Natural killer cell (primary cell): Measurements from ENCODE around the gene MORN1. TPM values are rescaled to one million over a fixed set of nuclear protein-coding genes. Genes with fewer than 3 reads are reported as not detected.

ENCODE experiments used
- ATAC-seq, 3 donors: fragments of 150-1000 bp in 2 of 3; fragments of 200-7000 bp in 1 of 3; cut with Tn5 transposase; 1 replicate in 1 of 3; 2 replicates in 2 of 3; pipeline ENCODE4 v1.10.0; 2021; ENCODE audit warnings: mild to moderate bottlenecking in 2 of 3, moderate library complexity in 2 of 3
- DNase-seq, 2 donors: peaks; one replicate each; pipeline versions ENCODE4 v3.0.0 to v3.0.0-alpha.2; 2013 to 2021; ENCODE audit warnings: mixed read lengths in 1 of 2
- H3K27ac ChIP-seq: one replicate; pipeline ENCODE4 v1.5.1; 2013; ENCODE audit warnings: mild to moderate bottlenecking, low read length
- H3K27me3 ChIP-seq: one replicate; pipeline ENCODE4 v1.6.1; 2013; ENCODE audit warnings: low read length; ENCODE audit not compliant: control insufficient read depth, insufficient read depth
- H3K36me3 ChIP-seq: one replicate; pipeline ENCODE4 v1.6.1; 2013; ENCODE audit warnings: low read length; ENCODE audit not compliant: control insufficient read depth, insufficient read depth
- H3K4me1 ChIP-seq: one replicate; pipeline ENCODE4 v1.6.1; 2013; ENCODE audit warnings: low read length; ENCODE audit not compliant: control insufficient read depth, insufficient read depth
- H3K4me3 ChIP-seq: one replicate; pipeline ENCODE4 v1.5.1; 2013; ENCODE audit warnings: low read length
- H3K9me3 ChIP-seq: one replicate; pipeline ENCODE4 v1.6.1; 2013; ENCODE audit warnings: low read length; ENCODE audit not compliant: control insufficient read depth, insufficient read depth
- H3K27ac Mint-ChIP-seq, 2 donors: one replicate each; pipeline ENCODE4 v1.8.0; 2022; ENCODE audit warnings: mild to moderate bottlenecking in 2 of 2, mixed read lengths in 2 of 2, moderate library complexity in 1 of 2
- H3K27me3 Mint-ChIP-seq, 2 donors: one replicate each; pipeline ENCODE4 v1.8.0; 2022; ENCODE audit warnings: low read depth in 2 of 2, mixed read lengths in 2 of 2
- H3K36me3 Mint-ChIP-seq: one replicate; pipeline ENCODE4 v1.8.0; 2022; ENCODE audit warnings: mixed read lengths
- H3K4me1 Mint-ChIP-seq, 2 donors: one replicate each; pipeline ENCODE4 v1.8.0; 2022; ENCODE audit warnings: mixed read lengths in 2 of 2
- H3K4me3 Mint-ChIP-seq: one replicate; pipeline ENCODE4 v1.8.0; 2022; ENCODE audit warnings: mild to moderate bottlenecking, moderate library complexity, mixed read lengths
- H3K9me3 Mint-ChIP-seq, 2 donors: one replicate each; pipeline ENCODE4 v1.8.0; 2022; ENCODE audit warnings: mixed read lengths in 2 of 2
- CTCF ChIP-seq: fragments of 200-600 bp; IDR thresholded peaks from one replicate; pipeline ENCODE4 v1.8.0; 2022; ENCODE audit warnings: antibody characterized with exemption
- WGBS: methylation state at CpG from one replicate; pipeline ENCODE4 v1.1.7; 2013; ENCODE audit warnings: missing lambda C conversion rate; ENCODE audit not compliant: insufficient coverage; 5-methylcytosine and 5-hydroxymethylcytosine counted together
- intact Hi-C: fragments of 100-400 bp; cut with micrococcal nuclease; formaldehyde crosslinking; loops from one replicate; pipeline ENCODE4 v1.14.2; 2022
- total RNA-seq, 4 donors: library from RNA; stranded (reverse); fragments of 120-200 nt in 1 of 4; gene quantifications; one replicate each; pipeline versions ENCODE4 v1.2.3 to v1.2.4, GENCODE V29; 2013 to 2022

MORN1 gene
- total RNA-seq, 3 donors from 2014 or later (not counting 1 experiment from before 2014, with no cell fraction given): 8.0 to 9.3 (median 8.8) TPM

GRCh38 chr1:2435091-2435490, 43.7 kb upstream of the MORN1 start:
- Histone ChIP-seq H3K27ac (no peak overlapping the region), H3K4me3 (no peak overlapping the region), H3K27me3 (no peaks in the 10 kb centered on the region), H3K4me1 (peaks cover 2% of the 10 kb centered on the region), H3K9me3 (peaks cover 1% of the 10 kb centered on the region), H3K36me3 (no peaks in the 10 kb centered on the region)
- DNase-seq (no peak), ATAC-seq (no peak)
- Mint-ChIP-seq H3K27me3 (no peaks in the 10 kb centered on the region), H3K9me3 (no peaks in the 10 kb centered on the region), H3K4me3 (no peak overlapping the region), H3K27ac (no peak overlapping the region), H3K4me1 (peaks cover 0 to 19% of the 10 kb centered on the region in 2 donors), H3K36me3 (no peaks in the 10 kb centered on the region)
- intact Hi-C loops: no loop called here
- WGBS: 80% methylated on average over 9 of the region's 9 CpGs
- TF ChIP-seq CTCF: no peak

- intact Hi-C loops: no loop called here
- Mint-ChIP-seq H3K4me1 (peaks cover 0 to 22% of the 10 kb centered on the region in 2 donors), H3K4me3 (no peak overlapping the region), H3K9me3 (no peaks in the 10 kb centered on the region), H3K36me3 (no peaks in the 10 kb centered on the region), H3K27ac (no peak overlapping the region), H3K27me3 (no peaks in the 10 kb centered on the region)
- no peaks in the 10 kb centered on the region for H3K27me3 ChIP-seq
- peaks cover 6% of the 10 kb centered on the region for H3K9me3 ChIP-seq
- no peak for TF ChIP-seq CTCF
- H3K36me3 ChIP-seq: no peaks in the 10 kb centered on the region
- H3K4me3 ChIP-seq: no peak overlapping the region
- DNase-seq (no peak), ATAC-seq (no peak)
- no peak overlapping the region for H3K27ac ChIP-seq
- peaks cover 12% of the 10 kb centered on the region for H3K4me1 ChIP-seq
- 68% methylated on average over 34 of the region's 34 CpGs for WGBS
These were observed 42.7 kb upstream of the MORN1 start for GRCh38 chr1:2433936-2434655.

- Histone ChIP-seq H3K27ac (no peak overlapping the region), H3K9me3 (peaks cover 6% of the 10 kb centered on the region), H3K4me1 (peaks cover 12% of the 10 kb centered on the region), H3K27me3 (no peaks in the 10 kb centered on the region), H3K36me3 (no peaks in the 10 kb centered on the region), H3K4me3 (no peak overlapping the region)
- Mint-ChIP-seq H3K27me3 (no peaks in the 10 kb centered on the region), H3K36me3 (no peaks in the 10 kb centered on the region), H3K4me3 (no peak overlapping the region), H3K4me1 (peaks cover 0 to 24% of the 10 kb centered on the region in 2 donors), H3K27ac (no peak overlapping the region), H3K9me3 (no peaks in the 10 kb centered on the region)
- intact Hi-C loops: no loop called here
- TF ChIP-seq CTCF: no peak
- WGBS: 92% methylated on average over 12 of the region's 13 CpGs
- no peak for DNase-seq
- no peak for ATAC-seq
These were observed 41.8 kb upstream of the MORN1 start for GRCh38 chr1:2433196-2433595.

GRCh38 chr1:2432441-2432844, 41.1 kb upstream of the MORN1 start:
- H3K4me1 Mint-ChIP-seq: peaks cover 0 to 18% of the 10 kb centered on the region in 2 donors
- H3K27me3 Mint-ChIP-seq: no peaks in the 10 kb centered on the region
- TF ChIP-seq CTCF: no peak
- H3K4me3 Mint-ChIP-seq: no peak overlapping the region
- ATAC-seq (no peak), DNase-seq (no peak)
- H3K9me3 Mint-ChIP-seq: no peaks in the 10 kb centered on the region
- no peak overlapping the region for H3K27ac Mint-ChIP-seq
- no peaks in the 10 kb centered on the region for H3K36me3 Mint-ChIP-seq
- Histone ChIP-seq H3K9me3 (peaks cover 6% of the 10 kb centered on the region), H3K27me3 (no peaks in the 10 kb centered on the region), H3K36me3 (no peaks in the 10 kb centered on the region), H3K4me3 (no peak overlapping the region), H3K4me1 (peaks cover 12% of the 10 kb centered on the region), H3K27ac (no peak overlapping the region)
- WGBS: 83% methylated on average over 16 of the region's 16 CpGs
- intact Hi-C loops: no loop called here
